Measurements from ENCODE around the gene SLK.

SLK gene

DNA sequence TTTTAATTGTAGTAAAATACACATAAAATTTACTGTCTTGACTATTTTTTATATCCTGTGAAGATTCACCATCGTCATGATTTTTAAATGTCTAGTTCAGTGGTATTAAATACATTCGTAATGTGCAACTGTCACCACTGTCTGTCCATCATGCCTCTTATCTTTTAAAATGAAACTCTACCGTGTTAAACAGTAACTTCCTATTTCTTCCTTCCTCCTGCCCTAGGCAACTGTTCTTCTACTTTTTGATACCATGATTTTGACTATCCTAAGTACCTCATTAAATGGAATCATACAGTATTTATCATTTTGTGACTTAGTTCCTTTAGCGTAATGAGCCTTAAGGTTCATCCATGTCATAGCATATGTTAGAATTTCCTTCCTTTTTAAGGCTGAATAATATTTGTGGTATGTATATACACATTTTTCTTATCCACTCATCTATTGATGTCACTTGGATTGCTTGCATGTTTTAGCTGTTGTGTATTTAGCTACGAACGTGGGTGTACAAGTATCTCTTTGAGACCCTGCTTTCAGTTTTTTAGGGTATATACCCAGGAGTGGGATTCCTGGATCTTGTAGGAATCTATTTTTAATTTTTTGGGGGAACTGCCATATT, 13.5 kb downstream of the SLK start:
- TF ChIP-seq, protein P1, sequence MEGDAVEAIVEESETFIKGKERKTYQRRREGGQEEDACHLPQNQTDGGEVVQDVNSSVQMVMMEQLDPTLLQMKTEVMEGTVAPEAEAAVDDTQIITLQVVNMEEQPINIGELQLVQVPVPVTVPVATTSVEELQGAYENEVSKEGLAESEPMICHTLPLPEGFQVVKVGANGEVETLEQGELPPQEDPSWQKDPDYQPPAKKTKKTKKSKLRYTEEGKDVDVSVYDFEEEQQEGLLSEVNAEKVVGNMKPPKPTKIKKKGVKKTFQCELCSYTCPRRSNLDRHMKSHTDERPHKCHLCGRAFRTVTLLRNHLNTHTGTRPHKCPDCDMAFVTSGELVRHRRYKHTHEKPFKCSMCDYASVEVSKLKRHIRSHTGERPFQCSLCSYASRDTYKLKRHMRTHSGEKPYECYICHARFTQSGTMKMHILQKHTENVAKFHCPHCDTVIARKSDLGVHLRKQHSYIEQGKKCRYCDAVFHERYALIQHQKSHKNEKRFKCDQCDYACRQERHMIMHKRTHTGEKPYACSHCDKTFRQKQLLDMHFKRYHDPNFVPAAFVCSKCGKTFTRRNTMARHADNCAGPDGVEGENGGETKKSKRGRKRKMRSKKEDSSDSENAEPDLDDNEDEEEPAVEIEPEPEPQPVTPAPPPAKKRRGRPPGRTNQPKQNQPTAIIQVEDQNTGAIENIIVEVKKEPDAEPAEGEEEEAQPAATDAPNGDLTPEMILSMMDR (IDR thresholded peaks at IDR 0.05) = no peak
- Histone ChIP-seq H3K4me3 (ENCODE audit: low read depth, low read length) (no peak overlapping the region), H2AFZ (no peak overlapping the region), H3K4me1 (peaks cover 8% of the 10 kb centered on the region), H3K79me2 (peaks cover 34% of the 10 kb centered on the region), H3K4me2 (ENCODE audit: low read length) (no peak overlapping the region), H3K36me3 (ENCODE audit: control insufficient read depth, insufficient read depth, low read length) (no peaks in the 10 kb centered on the region), H3K9ac (no peak overlapping the region), H3K27ac (no peak overlapping the region), H3K9me3 (ENCODE audit: control insufficient read depth, low read length) (no peaks in the 10 kb centered on the region), H3K27me3 (ENCODE audit: control insufficient read depth, insufficient read depth, low read length) (no peaks in the 10 kb centered on the region)

DNA sequence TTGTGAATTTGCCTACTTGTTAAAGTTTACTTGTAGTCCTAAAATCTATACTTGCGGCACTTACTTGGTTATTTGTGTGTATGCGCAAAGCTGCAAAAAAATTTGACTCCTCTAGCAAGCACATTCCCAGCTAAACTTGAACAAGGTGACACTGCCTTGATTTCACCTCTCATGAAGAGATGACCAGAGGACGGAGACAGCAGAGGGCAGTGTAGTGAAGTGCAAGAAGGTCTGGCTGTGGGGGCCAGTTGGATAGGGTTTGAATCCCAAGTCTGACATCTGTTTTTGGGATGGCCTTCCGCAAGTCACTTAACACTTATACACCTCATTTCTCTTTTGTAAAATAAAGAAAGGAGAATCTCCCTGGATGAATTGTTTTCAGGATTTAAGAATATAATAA, 15.7 kb downstream of the SLK start:
- H3K4me2 ChIP-seq (ENCODE audit: low read length) = no peak overlapping the region
- no peak overlapping the region for H2AFZ ChIP-seq
- TF ChIP-seq, protein P1 (IDR thresholded peaks at IDR 0.05) = no peak
- no peak overlapping the region for H3K4me3 ChIP-seq (ENCODE audit: low read depth, low read length)
- H3K36me3 ChIP-seq (ENCODE audit: control insufficient read depth, insufficient read depth, low read length) = no peaks in the 10 kb centered on the region
- no peak overlapping the region for H3K27ac ChIP-seq
- H3K9me3 ChIP-seq (ENCODE audit: control insufficient read depth, low read length) = no peaks in the 10 kb centered on the region
- no peaks in the 10 kb centered on the region for H3K27me3 ChIP-seq (ENCODE audit: control insufficient read depth, insufficient read depth, low read length)
- H3K4me1 ChIP-seq = peaks cover 8% of the 10 kb centered on the region
- H3K9ac ChIP-seq = no peak overlapping the region
- peaks cover 31% of the 10 kb centered on the region for H3K79me2 ChIP-seq

DNA sequence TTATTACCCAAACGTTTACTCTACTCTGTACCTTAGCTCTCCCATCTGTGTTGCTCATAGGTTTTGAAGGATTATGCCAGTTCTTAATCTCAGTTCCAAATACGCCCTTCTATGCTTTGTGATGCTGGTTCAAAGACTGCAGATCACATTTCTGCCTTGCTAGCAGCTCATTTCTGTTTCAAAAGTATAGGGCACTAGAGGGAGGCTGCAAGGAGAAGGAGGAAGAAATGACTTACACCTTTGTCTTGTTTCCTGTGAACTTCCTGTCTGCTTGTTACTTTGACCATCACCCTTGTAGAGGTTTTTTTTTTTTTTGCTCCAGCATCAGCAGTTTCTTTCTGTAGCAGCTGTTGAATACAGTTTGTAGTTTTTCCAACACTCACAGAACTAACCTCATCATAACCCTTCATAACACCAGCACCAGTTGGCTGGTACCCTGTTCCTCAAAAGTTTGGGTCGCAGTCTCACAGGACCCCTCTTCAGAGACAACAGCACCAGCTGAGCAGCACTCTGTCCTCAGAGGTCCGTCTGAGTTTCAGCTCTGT, 16.5 kb downstream of the SLK start:
- Histone ChIP-seq H3K36me3 (ENCODE audit: control insufficient read depth, insufficient read depth, low read length) (no peaks in the 10 kb centered on the region), H3K27me3 (ENCODE audit: control insufficient read depth, insufficient read depth, low read length) (no peaks in the 10 kb centered on the region), H3K4me2 (ENCODE audit: low read length) (no peak overlapping the region), H3K4me1 (peaks cover 8% of the 10 kb centered on the region), H3K27ac (no peak overlapping the region), H2AFZ (no peak overlapping the region), H3K9me3 (ENCODE audit: control insufficient read depth, low read length) (no peaks in the 10 kb centered on the region), H3K4me3 (ENCODE audit: low read depth, low read length) (no peak overlapping the region), H3K9ac (no peak overlapping the region), H3K79me2 (peaks cover 31% of the 10 kb centered on the region)
- TF ChIP-seq, protein P1 (IDR thresholded peaks at IDR 0.05) = no peak

DNA sequence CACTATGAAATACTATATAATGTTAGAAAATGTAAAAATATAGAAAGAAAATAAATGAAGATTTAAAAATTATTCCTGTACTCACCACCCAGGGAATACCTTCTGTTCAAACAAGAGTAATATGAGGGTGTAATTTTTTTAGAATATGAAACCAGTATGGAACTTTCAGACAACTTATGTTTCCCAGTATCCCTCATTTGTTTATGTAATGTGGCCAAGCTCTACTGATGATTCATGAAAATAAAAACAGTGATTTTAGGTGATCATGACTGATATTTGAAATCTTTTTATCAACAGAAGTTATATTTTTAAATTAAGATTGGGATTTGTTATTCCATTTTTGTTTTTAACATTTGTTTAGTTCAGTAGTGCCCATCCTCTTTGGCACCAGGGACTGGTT, 18.8 kb downstream of the SLK start:
- no peaks in the 10 kb centered on the region for H3K27me3 ChIP-seq (ENCODE audit: control insufficient read depth, insufficient read depth, low read length)
- H3K36me3 ChIP-seq (ENCODE audit: control insufficient read depth, insufficient read depth, low read length) = no peaks in the 10 kb centered on the region
- no peak overlapping the region for H3K27ac ChIP-seq
- no peak overlapping the region for H3K4me2 ChIP-seq (ENCODE audit: low read length)
- H3K79me2 ChIP-seq = peaks cover 26% of the 10 kb centered on the region
- no peak overlapping the region for H2AFZ ChIP-seq
- no peak overlapping the region for H3K4me3 ChIP-seq (ENCODE audit: low read depth, low read length)
- no peaks in the 10 kb centered on the region for H3K9me3 ChIP-seq (ENCODE audit: control insufficient read depth, low read length)
- peaks cover 4% of the 10 kb centered on the region for H3K4me1 ChIP-seq
- TF ChIP-seq, protein P1 (IDR thresholded peaks at IDR 0.05) = no peak
- H3K9ac ChIP-seq = no peak overlapping the region

DNA sequence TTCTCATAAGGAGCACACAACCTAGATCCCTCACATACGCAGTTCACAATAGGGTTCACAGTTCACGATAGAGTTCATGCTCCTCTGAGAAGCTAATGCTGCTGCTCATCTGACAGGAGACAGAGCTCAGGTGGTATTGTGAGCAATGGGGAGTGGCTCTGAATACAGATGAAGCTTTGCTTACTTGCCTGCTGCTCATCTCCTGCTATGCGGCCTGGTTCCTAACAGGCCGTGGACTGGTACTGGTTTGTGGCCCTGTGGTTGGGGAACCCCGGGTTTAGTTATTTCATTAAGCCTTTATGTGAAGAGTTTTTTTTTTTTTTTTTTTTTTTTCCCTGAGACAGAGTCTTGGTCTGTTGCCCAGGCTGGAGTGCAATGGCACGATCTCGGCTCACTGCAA, 19.4 kb downstream of the SLK start:
- peaks cover 24% of the 10 kb centered on the region for H3K79me2 ChIP-seq
- H3K4me1 ChIP-seq = peaks cover 4% of the 10 kb centered on the region
- TF ChIP-seq, protein P1 (IDR thresholded peaks at IDR 0.05) = no peak
- no peaks in the 10 kb centered on the region for H3K9me3 ChIP-seq (ENCODE audit: control insufficient read depth, low read length)
- no peak overlapping the region for H3K27ac ChIP-seq
- H3K27me3 ChIP-seq (ENCODE audit: control insufficient read depth, insufficient read depth, low read length) = no peaks in the 10 kb centered on the region
- no peaks in the 10 kb centered on the region for H3K36me3 ChIP-seq (ENCODE audit: control insufficient read depth, insufficient read depth, low read length)
- H2AFZ ChIP-seq = no peak overlapping the region
- H3K4me3 ChIP-seq (ENCODE audit: low read depth, low read length) = no peak overlapping the region
- no peak overlapping the region for H3K9ac ChIP-seq
- no peak overlapping the region for H3K4me2 ChIP-seq (ENCODE audit: low read length)

Measured in parathyroid adenoma (tissue), 2 donors.